GM13976 (cell line): Measurements from ENCODE around the gene OXSM.

Experiments
- DNase-seq: peaks from one replicate; pipeline ENCODE4 v3.0.0; 2012; ENCODE audit warnings: low spot score
- CTCF ChIP-seq: IDR thresholded peaks from 2 replicates; pipeline ENCODE4 v1.5.1; 2012; ENCODE audit warnings: borderline replicate concordance, mild to moderate bottlenecking; ENCODE audit not compliant: insufficient read depth; ENCODE audit errors: extremely low read depth, missing control alignments, control extremely low read depth
- in situ Hi-C: fragments of 300-500 bp; cut with MboI; formaldehyde crosslinking; loops from one replicate; pipeline ENCODE4 v1.12.0; 2022; ENCODE audit warnings: low sequenced_read_pairs, mixed read lengths, inconsistent platforms; ENCODE audit not compliant: unreplicated experiment

OXSM gene

GRCh38 chr3:25831578-25831977 is 41.7 kb downstream of the OXSM start:
- DNase-seq: no peak
- TF ChIP-seq CTCF: peak; percentile 37
- in situ Hi-C loops: no loop called here

GRCh38 chr3:25834346-25834745 is 44.5 kb downstream of the OXSM start:
- TF ChIP-seq CTCF: no peak
- in situ Hi-C loops: no loop called here
- no peak for DNase-seq

GRCh38 chr3:25836579-25836978 is 46.7 kb downstream of the OXSM start:
- in situ Hi-C loops: no loop called here
- no peak for DNase-seq
- TF ChIP-seq CTCF: no peak

- in situ Hi-C loops: no loop called here
- no peak for TF ChIP-seq CTCF
- no peak for DNase-seq
Measured at GRCh38 chr3:25837038-25837437, 47.1 kb downstream of the OXSM start.

GRCh38 chr3:25840099-25840498 is 50.2 kb downstream of the OXSM start:
- no peak for DNase-seq
- no peak for TF ChIP-seq CTCF
- in situ Hi-C loops: no loop called here

- DNase-seq: no peak
- in situ Hi-C loops: no loop called here
- no peak for TF ChIP-seq CTCF
Measured at GRCh38 chr3:25843332-25843731, 53.4 kb downstream of the OXSM start.
